ENCODE data around the gene SNRK.

Gene SNRK

DNA sequence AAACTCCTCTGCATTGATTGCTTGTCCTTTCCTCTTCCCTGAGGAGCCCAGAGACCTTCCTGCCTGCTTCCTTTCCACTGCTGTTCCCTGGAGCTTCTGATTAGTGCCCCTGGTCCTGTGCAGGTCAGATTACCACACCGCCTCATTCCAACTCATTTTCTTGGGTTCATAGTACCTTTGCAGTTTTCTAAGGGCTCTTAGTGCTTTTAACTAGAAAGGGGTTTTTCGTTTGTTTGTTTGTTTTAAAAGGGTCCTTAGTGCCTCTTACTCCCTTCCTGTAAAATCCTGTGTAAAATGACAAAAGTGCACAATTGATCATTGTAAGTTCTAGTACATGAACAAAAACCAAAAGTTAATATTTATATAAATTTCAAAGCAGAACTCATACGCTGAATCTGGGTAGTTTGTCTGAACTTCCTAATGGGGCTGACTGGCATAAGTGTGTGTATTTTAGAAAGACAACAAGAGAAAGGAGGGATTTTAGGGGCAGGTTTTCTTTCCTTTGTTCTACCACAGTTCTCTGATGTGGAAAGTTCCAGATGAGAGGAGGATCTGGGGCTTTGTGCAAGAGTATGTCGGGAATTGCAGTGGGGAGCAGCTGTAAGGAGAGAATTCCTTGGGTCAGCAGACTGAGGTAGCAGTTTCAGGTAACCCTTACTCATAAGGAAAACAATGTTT is 30.6 kb downstream of the SNRK start:
- no peak for DNase-seq (ENCODE audit: low read depth)

DNA sequence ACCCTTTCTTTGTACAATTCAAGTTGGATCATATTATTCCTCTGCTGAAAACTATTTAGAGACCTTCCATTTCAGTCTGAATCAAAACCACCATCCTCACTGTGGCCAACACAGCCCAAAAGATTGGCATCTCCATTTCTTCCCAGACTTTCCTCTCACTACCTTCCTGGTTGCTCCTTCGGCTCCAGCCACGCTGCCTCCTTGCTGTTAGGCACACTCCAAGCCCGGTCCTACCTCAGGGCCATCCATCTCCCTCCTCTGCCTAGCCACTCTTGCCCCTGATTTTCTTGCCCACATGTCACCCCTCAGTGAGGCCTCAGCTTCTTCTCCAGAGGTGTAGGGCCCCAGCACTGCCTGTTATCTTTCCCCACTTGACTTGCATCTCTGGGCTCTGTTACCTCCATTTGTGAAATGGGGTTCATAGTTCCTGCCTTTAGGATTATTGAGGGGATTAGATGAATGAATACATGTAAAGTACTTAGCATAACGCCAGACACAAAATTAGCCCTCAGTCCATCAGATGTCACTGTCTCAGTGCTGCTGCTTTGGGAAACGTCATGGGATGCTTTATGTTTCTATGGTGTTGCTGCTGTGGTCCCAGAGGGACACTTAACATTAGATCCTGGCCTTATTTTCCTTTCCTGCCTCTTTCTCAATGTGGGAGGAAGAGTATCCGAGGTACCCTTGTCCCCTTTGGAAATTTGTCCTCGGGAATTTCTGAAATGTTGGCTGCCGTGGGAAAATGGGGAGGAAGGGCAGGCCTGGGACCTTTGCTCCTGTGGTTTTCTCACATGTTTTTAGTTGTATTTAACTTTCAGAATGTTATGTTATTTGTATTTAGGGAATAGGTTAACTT is 31.3 kb downstream of the SNRK start:
- DNase-seq (ENCODE audit: low read depth) = no peak

DNA sequence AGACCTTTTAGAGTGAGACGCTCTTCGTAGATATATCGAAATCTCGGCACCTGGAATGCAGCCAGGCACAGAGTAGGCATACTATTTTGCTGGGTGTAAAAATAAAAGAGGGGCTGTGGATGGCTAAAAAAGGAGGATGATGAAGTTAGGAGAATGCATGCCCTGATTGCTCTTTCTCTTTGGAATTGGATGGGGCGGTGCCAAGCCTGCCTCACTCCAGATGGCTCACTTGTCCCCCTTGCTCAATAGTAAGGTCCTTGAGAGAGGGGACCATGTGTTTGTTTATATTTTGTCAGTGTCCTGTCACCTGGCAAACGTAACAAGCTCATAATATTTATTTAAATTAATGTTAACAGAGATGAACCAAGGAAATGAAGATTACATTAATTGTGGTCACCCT is 33.0 kb downstream of the SNRK start:
- no peak for DNase-seq (ENCODE audit: low read depth)

DNA sequence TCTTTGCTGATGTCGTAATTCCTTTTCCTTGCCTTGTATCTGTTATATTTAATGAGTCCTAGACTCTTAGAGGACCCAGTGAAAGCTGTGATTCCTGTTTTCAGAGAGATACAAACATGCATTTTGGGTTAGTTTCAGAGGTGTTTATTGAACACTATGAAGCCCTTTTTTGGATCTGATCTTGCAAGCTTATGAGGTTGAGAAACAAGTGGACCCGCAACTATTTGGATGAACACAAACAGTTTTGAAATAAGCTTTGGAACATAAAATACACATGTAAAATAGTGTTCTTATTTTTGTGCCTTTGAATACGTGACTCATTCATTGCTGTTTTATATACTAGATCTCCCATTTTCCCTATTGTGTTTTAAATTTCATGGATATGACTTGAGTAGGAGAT is 33.5 kb downstream of the SNRK start:
- no peak for DNase-seq (ENCODE audit: low read depth)

DNA sequence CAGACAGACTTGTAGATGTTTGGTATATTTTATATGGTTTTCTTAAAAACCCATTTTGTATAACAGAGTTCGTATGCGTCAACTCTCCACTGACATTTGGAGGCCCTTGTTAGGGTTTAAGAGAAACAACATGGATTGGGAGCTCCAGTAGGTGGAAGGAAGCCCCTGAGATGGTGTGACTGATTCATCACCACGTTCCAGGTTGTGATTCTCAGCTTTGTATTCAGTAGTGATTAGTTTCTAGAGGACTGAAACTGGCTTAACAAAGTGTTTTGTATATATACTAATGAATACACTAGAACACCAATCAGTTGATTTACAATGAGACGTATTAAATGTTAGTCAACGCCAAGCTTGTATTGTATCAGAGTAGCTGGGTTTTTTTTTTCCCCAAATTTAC is 33.9 kb downstream of the SNRK start:
- no peak for DNase-seq (ENCODE audit: low read depth)

- DNase-seq (ENCODE audit: low read depth) = no peak
Measured at GRCh38 chr3:43323541-43323940, 37.2 kb downstream of the SNRK start.

- DNase-seq (ENCODE audit: low read depth) = no peak
Measured at GRCh38 chr3:43326891-43327581, 40.7 kb downstream of the SNRK start.

GRCh38 chr3:43327582-43327979 is 41.2 kb downstream of the SNRK start:
- no peak for DNase-seq (ENCODE audit: low read depth)

DNA sequence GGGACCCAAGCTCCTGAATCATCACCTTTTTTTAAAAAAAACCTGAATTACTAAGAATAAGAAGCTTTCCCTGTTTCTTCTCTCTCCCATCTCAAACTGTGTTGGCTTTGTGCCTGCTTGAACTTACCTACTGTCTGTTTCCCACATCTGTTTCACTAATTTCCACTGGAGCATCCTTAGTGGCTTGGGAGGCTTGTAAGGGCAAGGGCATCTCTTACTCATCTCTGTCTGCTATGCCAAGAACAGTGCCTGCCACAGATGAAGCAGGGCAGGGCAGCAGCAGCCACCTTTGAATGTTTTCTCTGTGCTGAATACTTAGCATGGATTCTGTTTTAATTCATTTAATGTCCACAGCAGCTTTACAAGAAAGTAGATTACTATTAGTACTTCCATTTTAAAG is 42.3 kb downstream of the SNRK start:
- no peak for DNase-seq (ENCODE audit: low read depth)

- DNase-seq (ENCODE audit: low read depth) = no peak
Measured at GRCh38 chr3:43330981-43331380, 44.6 kb downstream of the SNRK start.

DNA sequence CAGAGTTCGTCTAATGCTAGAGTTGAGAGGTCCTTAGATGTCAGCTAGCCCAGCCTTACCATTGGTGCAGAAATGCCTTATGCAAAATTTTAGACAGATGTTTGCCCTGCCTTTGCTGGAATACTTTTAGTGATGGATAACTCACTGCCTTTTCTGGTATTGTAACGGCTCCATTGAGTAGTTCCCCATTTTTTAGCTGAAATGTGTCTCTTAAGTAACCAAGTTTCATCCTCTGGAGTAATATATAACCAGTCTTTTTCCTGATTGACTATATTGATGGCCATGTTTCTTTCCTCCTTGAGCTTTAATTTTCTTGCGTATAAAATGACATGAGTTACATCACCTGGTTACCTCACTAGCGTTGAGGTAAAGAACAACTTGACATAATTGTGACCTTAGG is 45.0 kb downstream of the SNRK start:
- no peak for DNase-seq (ENCODE audit: low read depth)

DNA sequence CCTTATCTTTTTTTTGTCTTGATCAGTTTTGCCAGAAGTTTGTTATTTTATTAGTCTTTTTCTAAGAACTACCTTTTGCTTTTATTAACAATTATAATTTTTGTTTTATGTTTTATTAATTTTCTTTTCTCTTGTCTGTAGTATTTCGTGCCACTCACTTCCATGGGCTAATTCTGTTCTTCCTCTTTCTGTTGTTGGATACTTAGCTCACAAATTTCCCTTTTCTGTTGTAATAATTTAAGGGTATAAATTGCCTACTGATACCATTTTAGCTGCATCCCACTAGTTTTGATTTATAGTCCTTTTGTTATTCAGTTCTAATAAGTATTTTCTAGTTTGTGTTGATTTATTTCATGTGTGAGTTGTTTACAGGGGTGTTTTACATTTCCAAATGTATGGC is 48.6 kb downstream of the SNRK start:
- no peak for DNase-seq (ENCODE audit: low read depth)

- no peak for DNase-seq (ENCODE audit: low read depth)
Measured at GRCh38 chr3:43335799-43336198, 49.5 kb downstream of the SNRK start.

- no peak for DNase-seq (ENCODE audit: low read depth)
Measured at GRCh38 chr3:43338295-43338694, 52.0 kb downstream of the SNRK start.

GRCh38 chr3:43340403-43340802 is 54.1 kb downstream of the SNRK start:
- DNase-seq (ENCODE audit: low read depth) = no peak

DNA sequence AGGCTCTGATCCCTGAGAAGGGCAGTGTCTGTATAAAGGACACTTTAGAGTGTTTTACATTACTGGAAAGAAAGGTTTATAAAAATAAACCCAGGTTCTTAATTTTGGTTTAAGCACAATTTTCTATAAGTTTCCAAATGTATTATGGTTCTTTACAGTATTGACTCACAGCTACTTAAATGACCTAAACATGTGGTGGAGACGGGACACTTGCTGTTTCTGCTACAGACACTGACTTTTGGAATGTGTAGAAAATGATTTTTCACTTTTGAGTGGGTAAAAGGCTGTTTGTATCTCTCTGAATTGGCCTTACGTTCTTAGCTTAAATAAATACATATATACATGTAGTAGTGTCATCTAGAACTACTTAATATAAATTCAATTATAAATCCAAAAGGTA is 55.4 kb downstream of the SNRK start:
- no peak for DNase-seq (ENCODE audit: low read depth)

- no peak for DNase-seq (ENCODE audit: low read depth)
Measured at GRCh38 chr3:43343185-43343584, 56.8 kb downstream of the SNRK start.

GRCh38 chr3:43343815-43344214 is 57.5 kb downstream of the SNRK start:
- DNase-seq (ENCODE audit: low read depth) = no peak

GRCh38 chr3:43344520-43344919 is 58.2 kb downstream of the SNRK start:
- no peak for DNase-seq (ENCODE audit: low read depth)

GRCh38 chr3:43345246-43345645 is 58.9 kb downstream of the SNRK start:
- no peak for DNase-seq (ENCODE audit: low read depth)

DNA sequence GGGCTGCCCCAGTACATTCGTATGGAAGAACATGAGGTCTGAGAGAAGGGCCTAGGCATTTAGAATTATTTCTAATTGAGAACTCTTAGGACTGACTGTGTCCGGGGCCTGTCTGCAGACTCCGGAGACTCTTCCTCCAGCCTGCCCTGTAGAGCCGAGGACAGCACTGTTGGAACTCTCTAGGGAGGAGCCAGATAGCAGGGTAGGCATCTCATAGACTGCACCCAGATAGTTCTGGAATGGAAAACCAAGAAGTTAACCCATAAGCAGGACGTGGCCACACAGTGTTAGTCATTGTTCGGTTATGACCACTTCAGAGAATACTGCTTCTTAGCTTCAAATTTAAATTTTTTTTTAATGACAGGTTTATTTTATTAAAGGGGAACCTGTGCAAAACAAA is 59.5 kb downstream of the SNRK start:
- no peak for DNase-seq (ENCODE audit: low read depth)

GRCh38 chr3:43346978-43347749 is 60.8 kb downstream of the SNRK start:
- no peak for DNase-seq (ENCODE audit: low read depth)
